Stimulated activated CD8-positive, alpha-beta memory T cell treated with anti-CD3 and anti-CD28 coated beads, Interleukin-2, amount 100 ng/mL, for 1 hour (primary cell): ENCODE data around the gene LUC7L2.
"Not testable (repeated sequence)": the region's sequence is repeated elsewhere in the genome, so short reads cannot be mapped to it uniquely, and the experiment has no call there.

ENCODE experiments used
- DNase-seq, 2 donors: peaks; one replicate each; pipeline ENCODE4 v3.0.0-alpha.2; 2020; ENCODE audit warnings: low read depth in 2 of 2

LUC7L2 gene

GRCh38 chr7:139451638-139452037 is 91.9 kb downstream of the LUC7L2 start:
- no peak for DNase-seq

GRCh38 chr7:139452958-139453672 is 93.4 kb downstream of the LUC7L2 start:
- DNase-seq, result no peak

- DNase-seq, result no peak
Observed at GRCh38 chr7:139453673-139454321, 94.1 kb downstream of the LUC7L2 start.

GRCh38 chr7:139455789-139456188 is 96.1 kb downstream of the LUC7L2 start:
- DNase-seq, result no peak

- no peak for DNase-seq
Observed at GRCh38 chr7:139456511-139456910, 96.8 kb downstream of the LUC7L2 start.

- DNase-seq, result no peak
Observed at GRCh38 chr7:139457153-139457946, 97.7 kb downstream of the LUC7L2 start.

- DNase-seq, result not testable (repeated sequence)
Observed at GRCh38 chr7:139463421-139463820, 103.7 kb downstream of the LUC7L2 start.

GRCh38 chr7:139464511-139464910 is 104.8 kb downstream of the LUC7L2 start:
- not testable (repeated sequence) for DNase-seq

- not testable (repeated sequence) for DNase-seq
Observed at GRCh38 chr7:139465072-139465471, 105.4 kb downstream of the LUC7L2 start.

- not testable (repeated sequence) for DNase-seq
Observed at GRCh38 chr7:139467729-139468128, 108.0 kb downstream of the LUC7L2 start.

- DNase-seq, result not testable (repeated sequence)
Observed at GRCh38 chr7:139468281-139468680, 108.6 kb downstream of the LUC7L2 start.

- no peak for DNase-seq
Observed at GRCh38 chr7:139471740-139472353, 112.2 kb downstream of the LUC7L2 start.
